GM15510 (cell line): ENCODE results near the gene COPB1.

Experiments used
- POLR2A ChIP-seq: IDR thresholded peaks from 3 replicates; pipeline ENCODE4 v1.6.1; 2011; ENCODE audit warnings: borderline replicate concordance; ENCODE audit not compliant: insufficient read length; ENCODE audit errors: extremely low read depth

Gene COPB1

GRCh38 chr11:14520747-14521151, 21.1 kb upstream of the COPB1 start:
- no peak for TF ChIP-seq POLR2A

DNA sequence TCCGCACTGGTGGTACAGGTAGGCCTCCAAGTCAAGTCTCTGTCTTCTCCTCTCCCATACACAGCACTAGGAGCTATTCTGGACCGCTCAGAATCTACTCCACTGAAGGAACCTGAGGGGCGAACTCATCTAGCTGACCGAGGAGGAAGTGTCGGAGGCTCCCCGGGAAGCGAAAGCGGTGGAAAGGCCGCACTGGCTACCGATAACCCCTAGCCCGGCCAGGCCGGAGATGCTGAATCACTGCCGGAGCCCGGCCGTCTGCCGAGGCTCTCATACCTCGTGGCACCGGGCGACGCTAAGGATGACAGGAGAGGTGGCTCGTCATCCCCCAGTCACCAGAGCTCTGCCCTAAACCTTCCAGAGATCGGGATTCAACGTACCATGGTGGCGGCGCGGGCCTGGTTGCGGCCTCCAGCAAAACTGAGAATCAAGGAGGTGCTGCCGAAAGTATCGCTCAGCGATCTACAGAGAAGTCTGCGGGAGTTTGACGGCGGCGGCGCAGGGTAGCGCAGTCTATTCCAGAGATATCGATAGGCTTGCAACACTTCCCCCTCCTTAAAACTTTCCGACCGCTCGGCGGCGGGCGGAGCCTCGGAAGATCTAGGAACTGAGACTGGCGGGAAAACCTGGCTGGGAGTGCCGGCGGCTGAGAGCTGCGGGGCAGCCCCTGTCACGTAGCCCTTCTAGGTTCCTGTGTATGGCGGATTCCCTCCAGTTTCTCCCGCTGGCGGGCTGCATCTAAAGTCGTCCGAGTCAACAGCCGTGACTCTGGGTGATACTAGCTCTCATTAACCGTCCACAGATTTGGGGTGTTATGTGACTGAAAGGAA, 20.5 kb upstream of the COPB1 start, which contains the start of gene PSMA1:
PSMA1 (minus strand) TSS at position 470 of the 830 bp plus-strand sequence; CDS start at position 383, 87 bp downstream.
- peak; percentile 80 for TF ChIP-seq POLR2A

DNA sequence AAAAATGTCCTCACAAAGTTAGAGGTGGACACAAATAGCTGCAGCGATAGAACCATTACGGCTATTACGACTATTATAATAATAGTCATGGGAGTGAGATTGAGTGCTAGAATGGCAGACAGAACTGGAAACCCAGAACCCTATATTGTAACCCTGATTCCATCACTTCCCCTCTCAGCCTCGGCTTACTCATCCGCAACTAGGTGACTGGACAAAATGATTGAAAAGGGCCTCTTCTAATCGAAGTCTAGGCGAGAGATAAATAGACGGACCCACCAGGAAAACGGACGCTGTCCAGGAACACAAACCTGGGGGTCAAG, 19.9 kb upstream of the COPB1 start:
- TF ChIP-seq POLR2A, result no peak

DNA sequence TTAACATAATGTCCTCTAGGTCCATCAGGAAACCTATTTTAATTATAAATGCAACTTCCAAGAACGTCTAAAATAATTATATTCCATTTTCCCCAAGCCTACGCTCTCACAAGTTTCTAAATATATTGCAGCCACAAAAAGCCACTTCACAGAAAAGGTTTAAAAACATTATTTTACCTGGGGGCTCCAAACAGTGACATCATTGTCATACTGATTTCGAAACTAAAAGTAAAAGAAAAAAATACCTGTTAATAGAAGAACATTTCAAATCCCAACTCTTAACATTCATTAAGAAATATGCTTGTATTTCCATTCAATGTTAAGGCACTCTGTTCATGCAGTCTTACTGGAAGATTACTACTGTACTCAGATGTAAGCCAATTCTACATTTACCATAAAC, 19.2 kb upstream of the COPB1 start:
- no peak for TF ChIP-seq POLR2A

- no peak for TF ChIP-seq POLR2A
Measured at GRCh38 chr11:14513800-14514199, 14.2 kb upstream of the COPB1 start.

DNA sequence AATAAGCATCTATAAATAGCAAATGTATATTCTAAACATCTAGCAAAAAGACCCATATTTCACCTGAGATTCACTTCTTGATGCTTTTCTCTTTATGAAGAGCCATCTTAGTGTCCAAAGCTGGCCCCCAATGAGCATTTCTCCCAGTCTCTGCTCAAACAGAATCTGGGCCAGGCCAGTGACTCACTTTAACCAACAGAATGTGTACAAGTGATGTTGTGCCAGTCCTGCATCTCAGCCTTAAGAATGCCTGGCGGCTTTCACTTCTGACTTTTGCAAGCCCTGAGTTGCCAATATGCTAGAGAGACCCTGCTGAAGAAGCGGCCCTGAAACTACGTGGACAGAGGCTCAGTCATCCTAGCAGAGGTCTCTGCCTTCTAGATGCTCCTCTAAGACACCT, 6.9 kb upstream of the COPB1 start:
- no peak for TF ChIP-seq POLR2A

GRCh38 chr11:14503023-14503422, 3.4 kb upstream of the COPB1 start:
- no peak for TF ChIP-seq POLR2A

- TF ChIP-seq POLR2A, result no peak
Measured at GRCh38 chr11:14502039-14502438, 2.4 kb upstream of the COPB1 start.

GRCh38 chr11:14500181-14500651, 605 bp upstream of the COPB1 start:
- no peak for TF ChIP-seq POLR2A

DNA sequence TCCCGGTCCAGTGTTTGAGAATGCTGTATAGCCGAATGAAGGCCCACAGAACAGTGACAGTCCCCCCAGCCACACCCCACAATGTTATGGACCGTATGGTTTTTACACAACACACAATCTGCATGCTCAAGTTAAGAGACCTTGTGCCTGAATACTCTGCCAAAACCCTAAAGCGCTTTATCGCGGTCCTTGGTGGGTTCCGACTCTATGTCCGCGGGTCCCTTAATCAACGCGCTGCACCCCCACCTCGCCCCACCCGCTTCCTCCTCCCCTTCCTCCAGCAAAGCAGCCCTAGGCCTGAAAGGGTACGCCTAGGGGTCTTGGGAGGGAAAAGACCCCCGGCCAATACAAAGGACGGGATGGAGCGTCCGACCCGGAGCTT, 442 bp downstream of the COPB1 start:
- TF ChIP-seq POLR2A, result no peak

GRCh38 chr11:14480716-14481115, 18.9 kb downstream of the COPB1 start:
- no peak for TF ChIP-seq POLR2A

DNA sequence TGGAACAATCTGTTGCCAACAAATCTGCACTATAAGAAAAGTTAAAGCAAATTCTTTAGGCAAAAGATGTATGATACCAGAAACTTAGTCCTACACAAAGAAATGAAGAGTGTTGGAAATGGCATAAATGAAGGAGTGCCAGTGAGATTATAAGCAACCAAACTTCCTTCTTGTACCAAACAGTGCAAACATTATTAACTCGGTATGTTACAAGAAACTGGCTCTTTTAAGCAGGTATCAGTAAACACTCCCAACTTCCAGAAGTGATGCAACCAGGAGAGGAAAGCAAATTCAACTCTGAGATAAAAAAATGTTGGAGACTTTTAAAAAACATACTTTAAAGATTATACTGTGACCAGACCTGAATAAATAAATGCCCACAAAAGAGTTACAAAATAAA, 28.5 kb downstream of the COPB1 start:
- no peak for TF ChIP-seq POLR2A

DNA sequence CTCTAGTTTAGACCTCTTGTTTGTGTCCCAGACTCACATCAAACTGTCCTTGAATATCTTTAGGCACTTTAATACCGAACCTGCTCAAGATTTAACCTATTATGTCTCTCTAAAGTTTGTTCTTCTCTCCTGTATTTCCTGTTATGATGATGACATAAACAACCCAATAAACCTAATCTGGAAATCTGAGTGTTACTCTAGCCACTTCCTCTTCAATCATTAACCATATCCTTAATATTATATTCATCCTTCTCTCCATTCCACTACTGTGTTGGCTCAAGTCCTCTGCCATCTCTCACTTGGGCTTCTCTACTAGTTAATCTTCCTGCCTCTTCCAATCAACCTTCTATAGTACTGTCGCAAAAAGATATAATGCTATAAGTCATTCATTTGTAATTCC, 36.0 kb downstream of the COPB1 start:
- TF ChIP-seq POLR2A, result no peak

GRCh38 chr11:14460147-14460546, 39.5 kb downstream of the COPB1 start:
- TF ChIP-seq POLR2A, result no peak

DNA sequence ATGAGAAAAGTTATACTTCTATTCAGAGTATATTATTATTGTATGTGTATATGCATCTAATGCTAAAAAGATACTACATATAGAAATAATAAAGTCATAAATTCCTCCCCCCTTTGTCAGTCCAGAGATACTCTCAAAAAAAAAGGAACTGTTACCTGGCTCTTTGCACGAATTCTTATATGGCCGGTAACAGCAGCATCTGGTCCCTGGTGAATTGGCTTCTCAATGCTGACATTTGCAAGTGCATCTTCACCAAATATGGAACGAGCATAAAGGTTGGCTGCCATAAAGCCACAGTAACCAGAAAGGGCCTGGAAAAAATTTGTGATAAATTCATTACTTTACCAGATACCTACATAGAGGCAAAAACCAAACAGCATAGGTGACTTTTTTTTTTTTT, 41.2 kb downstream of the COPB1 start:
- TF ChIP-seq POLR2A, result no peak

DNA sequence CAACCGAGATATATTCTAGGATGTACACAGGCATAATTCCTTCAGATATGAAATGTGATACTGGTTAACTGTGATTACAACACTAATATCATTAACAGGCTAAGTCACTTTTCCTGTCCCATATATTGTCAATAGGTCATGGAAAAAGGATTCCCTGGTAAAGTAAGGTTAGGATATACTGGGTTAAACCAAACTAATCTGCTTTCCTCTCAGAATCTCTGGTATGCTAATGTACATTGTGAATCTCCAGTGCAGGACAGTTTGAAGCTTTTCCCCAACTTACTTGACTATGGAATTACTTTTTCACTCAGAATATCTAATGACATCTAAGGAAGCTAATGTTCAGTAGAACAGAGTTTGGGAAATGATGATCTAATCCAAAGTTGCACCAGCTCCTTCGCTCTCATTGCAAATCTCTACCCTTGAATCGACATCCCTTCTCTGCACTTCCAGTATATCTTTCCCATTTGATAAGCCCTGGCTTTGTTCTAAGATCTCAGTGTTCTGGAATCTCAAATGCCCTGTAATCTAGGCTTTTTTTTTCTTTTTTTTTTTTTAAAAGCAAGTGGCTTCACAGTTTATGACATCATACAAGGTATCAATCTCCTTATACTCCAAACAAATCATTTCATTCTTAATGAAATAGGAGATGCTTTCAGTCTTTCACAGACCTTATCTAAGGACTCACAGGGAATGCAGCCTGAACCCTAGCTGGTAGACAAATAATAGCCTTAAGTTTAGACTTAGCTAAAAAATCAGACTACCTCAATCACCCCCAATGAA, 43.8 kb downstream of the COPB1 start:
- TF ChIP-seq POLR2A, result no peak
